ENCODE data around the gene EGR2. TPM values are rescaled to one million over a fixed set of nuclear protein-coding genes. Genes with fewer than 3 reads are reported as not detected.
A peak's percentile ranks its signal among the peaks of the same experiment; 100 is the strongest.

Gene EGR2
- total RNA-seq, 1 experiment from 2014 or later, result 2.6 TPM

DNA sequence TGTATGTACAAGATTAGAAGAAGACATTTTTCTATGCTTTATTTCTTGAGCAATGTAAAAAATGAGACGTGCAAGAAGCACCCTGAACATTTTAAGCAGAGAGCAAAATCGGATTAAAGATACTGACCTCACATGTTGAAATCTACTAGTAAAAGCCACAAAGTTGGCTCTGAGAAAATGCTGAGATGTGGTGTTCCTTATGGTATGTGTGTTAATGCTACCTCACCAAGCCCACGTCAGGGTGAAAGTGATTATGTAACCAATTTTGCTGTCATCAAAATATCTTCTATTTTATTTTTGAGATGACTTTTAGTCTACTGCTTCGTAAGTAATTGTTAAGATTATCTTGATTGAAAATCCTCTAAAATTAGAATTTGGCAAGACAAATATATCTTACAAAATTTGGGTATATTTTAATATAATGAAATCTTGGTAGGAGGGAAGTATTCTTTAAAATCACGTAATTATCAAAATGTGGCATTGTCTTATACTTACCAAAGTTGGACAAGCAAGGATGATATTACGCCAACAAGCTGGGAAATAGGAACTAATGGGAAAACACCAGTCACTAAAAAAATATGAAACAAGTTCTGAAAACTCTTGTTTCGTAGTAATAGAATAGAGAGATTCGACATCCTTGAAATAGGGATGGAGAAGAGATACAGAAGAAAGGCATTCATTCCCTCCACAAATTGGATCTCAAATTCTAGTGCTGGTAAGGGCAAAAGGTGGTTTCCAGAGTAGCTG, 5.8 kb downstream of the EGR2 start:
- no peak overlapping the region for H3K27ac ChIP-seq (ENCODE audit: insufficient read length, low read depth, low read length)
- H3K36me3 Mint-ChIP-seq (ENCODE audit: insufficient read depth in 1 of 3, low read depth in 3 of 3), result peaks cover 2 to 12% (median 12%) of the 10 kb centered on the region in 3 experiments; a peak in 5 of 7 replicates
- H4K20me1 ChIP-seq (ENCODE audit: control insufficient read depth, insufficient read depth, insufficient read length), result no peaks in the 10 kb centered on the region
- no peak overlapping the region for H2BK120ac ChIP-seq (ENCODE audit: low read depth, low read length, poor library complexity, severe bottlenecking)
- H3K23ac ChIP-seq (ENCODE audit: insufficient read length, low read depth, low read length), result no peak overlapping the region
- no peak overlapping the region for H4K5ac ChIP-seq (ENCODE audit: insufficient read length, low read depth, low read length)
- peaks cover 22 to 27% of the 10 kb centered on the region in 2 experiments for H3K4me1 Mint-ChIP-seq
- no peaks in the 10 kb centered on the region; a peak in 1 of 5 replicates for H3K9me3 Mint-ChIP-seq
- H3K79me1 ChIP-seq (ENCODE audit: insufficient read depth, low read depth, low read length, poor library complexity, severe bottlenecking), result no peaks in the 10 kb centered on the region
- H3K18ac ChIP-seq (ENCODE audit: insufficient read length, low read depth, low read length), result no peak overlapping the region
- no peak for DNase-seq
- H3K79me2 ChIP-seq (ENCODE audit: insufficient read depth, low read length), result peaks cover 5% of the 10 kb centered on the region; the same call in 1 of the 2 replicates
- TF ChIP-seq, protein P1, sequence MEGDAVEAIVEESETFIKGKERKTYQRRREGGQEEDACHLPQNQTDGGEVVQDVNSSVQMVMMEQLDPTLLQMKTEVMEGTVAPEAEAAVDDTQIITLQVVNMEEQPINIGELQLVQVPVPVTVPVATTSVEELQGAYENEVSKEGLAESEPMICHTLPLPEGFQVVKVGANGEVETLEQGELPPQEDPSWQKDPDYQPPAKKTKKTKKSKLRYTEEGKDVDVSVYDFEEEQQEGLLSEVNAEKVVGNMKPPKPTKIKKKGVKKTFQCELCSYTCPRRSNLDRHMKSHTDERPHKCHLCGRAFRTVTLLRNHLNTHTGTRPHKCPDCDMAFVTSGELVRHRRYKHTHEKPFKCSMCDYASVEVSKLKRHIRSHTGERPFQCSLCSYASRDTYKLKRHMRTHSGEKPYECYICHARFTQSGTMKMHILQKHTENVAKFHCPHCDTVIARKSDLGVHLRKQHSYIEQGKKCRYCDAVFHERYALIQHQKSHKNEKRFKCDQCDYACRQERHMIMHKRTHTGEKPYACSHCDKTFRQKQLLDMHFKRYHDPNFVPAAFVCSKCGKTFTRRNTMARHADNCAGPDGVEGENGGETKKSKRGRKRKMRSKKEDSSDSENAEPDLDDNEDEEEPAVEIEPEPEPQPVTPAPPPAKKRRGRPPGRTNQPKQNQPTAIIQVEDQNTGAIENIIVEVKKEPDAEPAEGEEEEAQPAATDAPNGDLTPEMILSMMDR (conservative IDR thresholded peaks at IDR 0.05), result no peak
- no peak overlapping the region for H2BK15ac ChIP-seq (ENCODE audit: low read depth, low read length)
- no peak overlapping the region for H3T11ph ChIP-seq (ENCODE audit: low read length)
- H2BK20ac ChIP-seq (ENCODE audit: low read depth, low read length, poor library complexity, severe bottlenecking), result no peak overlapping the region
- H3K56ac ChIP-seq (ENCODE audit: insufficient read length, low read depth, low read length), result no peak overlapping the region
- no peak overlapping the region for H3K4me2 ChIP-seq (ENCODE audit: insufficient read depth, insufficient read length, low read length)
- H3K14ac ChIP-seq (ENCODE audit: insufficient read depth, low read length), result no peak overlapping the region
- H3K9me3 ChIP-seq (ENCODE audit: control insufficient read depth, low read depth, low read length), result no peaks in the 10 kb centered on the region
- H3K9ac ChIP-seq (ENCODE audit: extremely low read depth, insufficient read length, low read length), result no peak overlapping the region
- no peaks in the 10 kb centered on the region for H3K4me1 ChIP-seq (ENCODE audit: insufficient read depth, low read length)
- H3K23me2 ChIP-seq (ENCODE audit: insufficient read length, low read depth, low read length, poor library complexity, severe bottlenecking), result peaks cover 13% of the 10 kb centered on the region
- H2AK5ac ChIP-seq (ENCODE audit: insufficient read length, low read length), result no peak overlapping the region
- WGBS (ENCODE audit: extremely low coverage, insufficient read length, low lambda C conversion rate), result no CpG with 5 or more reads among the region's 8 CpGs
- H3K27me3 Mint-ChIP-seq (ENCODE audit: low read depth), result peaks cover 40% of the 10 kb centered on the region
- no peak overlapping the region for H4K91ac ChIP-seq (ENCODE audit: insufficient read length, low read depth, low read length)
- H3K27ac Mint-ChIP-seq, result peak overlapping the region in 1 of 3 experiments; percentile 54; a peak in 1 of 7 replicates
- H3K4ac ChIP-seq (ENCODE audit: low read depth, low read length), result no peak overlapping the region
- no peak overlapping the region for H4K8ac ChIP-seq (replicated peaks; ENCODE audit: insufficient read length, low read depth, low read length)
- H3K27me3 ChIP-seq (ENCODE audit: insufficient read depth, low read length), result peaks cover 13% of the 10 kb centered on the region; the same call in 1 of the 2 replicates
- no peak overlapping the region for H2AFZ ChIP-seq (ENCODE audit: low read length)
- H2BK5ac ChIP-seq (ENCODE audit: insufficient read length, low read length), result no peak overlapping the region
- no peak overlapping the region for H2BK12ac ChIP-seq (ENCODE audit: insufficient read length, low read depth, low read length)
- H3K4me3 Mint-ChIP-seq, result no peak overlapping the region

All from H9 (cell line).